Measurements from ENCODE around the gene CDK10.
A peak's percentile ranks its signal among the peaks of the same experiment; 100 is the strongest.
"Not testable (repeated sequence)": the region's sequence is repeated elsewhere in the genome, so short reads cannot be mapped to it uniquely, and the experiment has no call there.

Gene CDK10

DNA sequence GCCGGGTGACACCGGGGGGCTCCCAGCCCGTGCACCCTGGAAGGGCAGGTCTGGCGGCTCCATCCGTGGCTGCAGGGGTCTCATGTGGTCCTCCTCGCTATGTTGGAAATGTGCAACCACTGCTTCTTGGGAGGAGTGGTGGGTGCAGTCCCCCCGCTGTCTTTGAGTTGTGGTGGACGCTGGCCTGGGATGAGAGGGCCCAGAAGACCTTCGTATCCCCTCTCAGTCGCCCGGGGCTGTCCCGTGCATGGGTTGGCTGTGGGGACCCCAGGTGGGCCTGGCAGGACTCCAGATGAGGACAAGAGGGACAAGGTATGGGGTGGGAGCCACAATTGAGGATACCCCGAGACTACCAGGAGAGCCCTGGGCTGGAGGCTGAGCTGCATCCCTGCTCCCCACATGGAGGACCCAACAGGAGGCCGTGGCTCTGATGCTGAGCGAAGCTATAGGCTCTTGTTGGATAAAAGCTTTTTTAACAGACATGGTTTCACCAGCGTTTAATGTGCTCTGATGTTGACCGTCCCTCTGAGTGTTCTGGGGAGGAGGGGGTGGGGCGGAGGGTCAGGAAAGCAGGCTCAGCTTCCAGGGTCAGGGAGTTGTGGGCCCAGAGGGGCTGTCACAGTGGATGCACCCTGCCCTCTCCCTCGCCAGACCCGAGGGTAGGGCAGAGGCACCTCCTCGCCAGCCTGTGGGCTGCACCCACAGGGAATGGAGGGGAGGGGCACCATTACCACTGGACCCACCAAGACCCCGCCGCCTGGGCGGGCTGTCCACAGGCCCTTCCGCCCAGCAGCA is 9.6 kb downstream of the CDK10 start:
- no peak for DNase-seq (ENCODE audit: low read depth in 2 of 2)

GRCh38 chr16:89696670-89697128 is 10.2 kb downstream of the CDK10 start:
- no peak for DNase-seq (ENCODE audit: low read depth in 2 of 2)

DNA sequence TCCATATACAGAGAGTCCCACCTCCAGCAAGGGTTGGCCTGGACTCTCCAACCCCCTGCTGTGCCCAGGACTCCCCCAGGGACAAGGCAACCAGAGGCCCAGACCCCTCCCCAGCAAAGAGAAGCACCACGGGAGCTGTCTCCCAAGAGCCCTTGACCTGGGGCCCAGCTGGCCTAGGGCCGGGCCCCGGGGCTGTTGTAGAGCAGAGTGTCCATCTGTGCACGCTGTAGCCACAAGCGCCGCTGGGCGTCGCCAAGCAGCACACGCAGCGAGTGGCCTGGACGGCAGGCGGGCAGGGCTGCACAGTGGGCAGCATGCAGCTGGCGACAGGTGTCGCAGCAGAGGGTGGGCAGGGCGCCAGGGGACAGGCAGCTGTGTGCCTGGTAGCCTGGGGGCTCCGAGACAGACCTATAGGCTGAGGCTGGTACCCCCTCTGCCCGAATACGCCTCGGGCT is 10.7 kb downstream of the CDK10 start:
- no peak for DNase-seq (ENCODE audit: low read depth in 2 of 2)

- DNase-seq (ENCODE audit: low read depth in 2 of 2) = no peak
These were observed 11.3 kb downstream of the CDK10 start for GRCh38 chr16:89697616-89698331.

DNA sequence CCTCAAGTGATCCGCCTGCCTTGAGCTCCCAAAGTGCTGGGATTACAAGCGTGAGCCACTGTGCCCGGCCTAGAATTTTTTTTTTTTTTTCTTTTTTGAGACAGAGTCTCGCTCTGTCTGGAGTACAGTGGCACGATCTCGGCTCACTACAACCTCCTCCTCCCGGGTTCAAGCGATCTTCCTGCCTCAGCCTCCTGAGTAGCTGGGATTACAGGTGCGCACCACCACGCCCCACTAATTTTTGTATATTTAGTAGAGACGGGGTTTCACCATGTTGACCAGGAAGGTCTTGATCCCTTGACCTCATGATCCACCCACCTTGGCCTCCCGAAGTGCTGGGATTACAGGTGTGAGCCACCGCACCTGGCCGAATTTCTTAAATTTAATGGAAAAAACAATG is 12.2 kb downstream of the CDK10 start:
- not testable (repeated sequence) for DNase-seq (ENCODE audit: low read depth in 2 of 2)

DNA sequence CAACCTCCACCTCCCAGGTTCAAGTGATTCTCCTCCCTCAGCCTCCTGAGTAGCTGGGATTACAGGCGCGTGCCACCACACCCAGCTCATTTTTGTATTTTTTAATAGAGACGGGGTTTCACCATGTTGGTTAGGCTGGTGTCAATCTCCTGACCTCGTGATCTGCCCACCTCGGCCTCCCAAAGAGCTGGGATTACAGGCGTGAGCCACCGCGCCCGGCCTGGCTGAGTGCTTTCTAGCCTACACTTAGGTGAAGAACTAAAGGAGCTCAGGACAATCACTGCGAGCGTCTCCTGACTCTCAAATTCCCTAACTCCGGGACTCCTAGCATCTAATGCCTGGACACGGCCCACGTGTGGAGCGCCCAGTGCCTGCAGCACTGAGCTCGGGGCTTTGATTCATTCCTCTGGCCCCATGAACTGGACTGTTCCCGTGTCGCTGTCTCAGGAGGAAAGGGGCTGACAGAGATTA is 13.2 kb downstream of the CDK10 start:
- not testable (repeated sequence) for DNase-seq (ENCODE audit: low read depth in 2 of 2)

DNA sequence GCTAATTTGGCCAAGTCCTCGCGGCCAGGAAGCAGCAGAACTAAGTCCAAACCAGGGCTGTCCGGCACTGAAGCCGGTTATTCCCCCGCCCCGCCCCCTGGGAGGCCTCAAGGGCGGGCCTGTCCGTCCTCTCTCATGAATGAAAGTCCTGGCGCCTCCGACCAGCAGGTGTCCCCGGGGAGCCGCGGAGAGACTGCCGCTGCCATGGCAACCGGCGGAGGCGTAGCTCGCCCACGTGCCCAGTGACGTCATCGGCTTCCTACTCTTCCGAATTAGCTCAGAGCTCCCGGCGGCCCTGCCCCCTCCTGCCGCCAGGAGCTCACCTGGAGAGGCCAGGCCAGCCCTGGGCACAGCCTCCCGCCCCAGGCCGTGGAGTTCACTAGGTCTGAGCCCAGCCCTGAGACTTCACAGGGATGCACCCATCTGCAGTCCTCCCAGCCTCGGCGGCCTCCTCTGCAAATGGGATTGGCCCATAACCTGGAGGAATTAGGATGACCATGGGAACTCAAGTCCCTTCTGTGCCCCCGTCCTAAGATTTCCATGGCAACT is 13.7 kb downstream of the CDK10 start:
- peak; percentile 96 for DNase-seq (ENCODE audit: low read depth in 2 of 2)

GRCh38 chr16:89700649-89701424 is 14.3 kb downstream of the CDK10 start:
- DNase-seq (ENCODE audit: low read depth in 2 of 2) = no peak

DNA sequence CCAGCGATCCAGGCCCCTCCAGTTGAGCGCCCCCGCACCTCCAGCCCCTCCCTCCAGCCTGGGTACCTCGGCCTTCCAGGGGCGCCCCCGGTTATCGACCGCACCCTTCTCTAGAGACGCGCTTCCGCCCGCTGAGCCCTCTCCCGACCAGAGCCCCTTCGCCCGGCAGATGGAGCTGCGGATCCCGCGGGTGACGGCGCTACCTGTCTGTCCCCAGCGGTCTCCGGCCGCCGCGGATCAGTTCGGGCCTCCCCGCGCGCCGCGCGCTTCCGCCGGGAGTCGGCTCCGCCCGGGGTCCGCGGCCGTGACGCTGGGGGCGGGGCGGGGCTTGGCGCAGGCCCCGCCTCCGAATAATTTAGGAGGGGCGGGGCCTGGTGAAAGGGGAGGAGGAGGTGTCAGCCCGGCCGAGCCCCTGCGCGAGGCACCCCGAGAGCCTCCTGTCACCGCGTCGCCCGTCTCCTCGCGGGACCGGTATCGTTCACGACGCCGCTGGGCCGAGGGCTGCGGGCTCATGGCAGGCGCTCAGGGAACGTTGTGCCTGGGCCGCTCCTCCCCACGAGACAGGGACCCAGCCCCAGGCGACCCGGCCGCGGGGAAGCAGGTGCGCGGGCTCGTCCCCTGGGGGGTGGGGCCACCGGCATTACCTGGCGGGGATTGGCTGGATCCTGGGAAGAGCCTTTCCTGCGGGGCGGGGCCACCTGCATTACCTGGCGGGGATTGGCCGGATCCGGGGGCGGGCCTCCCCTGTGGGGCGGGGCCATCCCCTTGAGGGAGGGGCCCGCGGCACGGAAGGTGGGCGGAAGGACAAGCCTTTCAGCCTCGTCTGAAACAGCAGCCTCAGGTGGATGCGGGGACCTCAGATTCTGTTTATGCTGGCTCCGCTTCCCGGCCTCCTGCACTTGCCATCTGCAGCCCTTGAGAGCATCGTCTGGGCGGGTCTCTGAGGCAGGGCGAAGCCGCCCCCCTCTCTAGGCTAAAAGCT is 15.2 kb downstream of the CDK10 start, which contains the start of gene SPATA2L:
TSS of gene SPATA2L (minus strand) at position 281 of the 982 bp plus-strand sequence. CDS start 473 bp downstream, outside the sequence.
- peak; percentile 93 to 96 for DNase-seq (ENCODE audit: low read depth in 2 of 2)

DNA sequence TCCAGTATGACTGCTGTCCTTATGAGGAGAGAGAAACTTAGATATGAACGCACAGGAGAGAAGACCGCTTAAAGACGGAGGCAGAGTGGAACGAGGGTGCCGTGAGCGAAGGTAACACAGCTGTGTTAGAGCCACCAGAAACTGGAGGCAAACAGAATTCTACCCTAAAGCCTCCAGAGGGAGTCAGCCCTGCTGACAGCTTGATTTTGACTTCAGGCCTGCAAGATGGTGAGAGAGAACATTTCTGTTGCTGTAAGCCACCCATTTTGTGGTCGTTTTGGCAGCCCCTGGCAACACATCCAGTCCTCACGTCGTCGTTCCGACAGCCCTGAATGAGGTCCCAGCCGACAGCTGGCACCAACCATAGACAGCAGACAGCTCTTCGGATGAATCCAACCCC is 17.8 kb downstream of the CDK10 start:
- no peak for DNase-seq (ENCODE audit: low read depth in 2 of 2)

GRCh38 chr16:89705006-89705405 is 18.5 kb downstream of the CDK10 start:
- DNase-seq (ENCODE audit: low read depth in 2 of 2) = no peak

DNA sequence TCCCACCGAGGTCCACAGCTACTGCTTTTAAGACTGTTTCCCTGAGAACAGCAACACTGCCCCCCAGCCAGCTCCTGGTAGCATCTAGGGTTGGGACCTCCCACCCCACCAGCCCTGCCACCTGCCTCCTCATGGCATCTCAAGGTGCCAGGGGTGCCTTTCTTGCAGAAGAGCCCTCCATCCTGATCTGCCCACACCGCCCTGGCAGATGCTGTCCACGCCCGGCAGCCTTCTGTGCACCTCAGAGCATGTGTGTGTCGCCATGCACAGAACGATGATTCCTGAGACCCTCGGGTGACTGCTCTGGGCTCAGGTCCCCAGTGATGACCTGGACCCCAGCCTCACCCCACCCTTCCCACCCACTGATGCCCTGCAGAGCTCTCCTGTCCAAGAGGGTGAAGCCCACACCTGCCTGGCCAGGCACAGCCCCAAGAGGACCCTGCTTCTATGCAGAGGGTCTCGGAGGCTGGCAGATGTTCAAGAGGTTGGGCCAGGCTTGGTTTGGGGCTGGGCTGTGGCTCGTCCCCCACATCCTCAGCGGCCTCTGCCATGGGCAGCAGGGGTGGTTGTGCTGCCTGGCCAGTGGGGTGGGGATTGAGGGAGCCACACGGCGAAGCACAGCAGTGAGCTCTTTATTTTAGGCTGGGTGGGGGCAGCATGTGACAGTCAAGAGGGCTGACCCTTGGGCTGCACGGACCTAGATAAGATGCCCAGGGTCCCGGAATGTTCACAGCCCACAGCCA is 20.2 kb downstream of the CDK10 start:
- no peak for DNase-seq (ENCODE audit: low read depth in 2 of 2)

DNA sequence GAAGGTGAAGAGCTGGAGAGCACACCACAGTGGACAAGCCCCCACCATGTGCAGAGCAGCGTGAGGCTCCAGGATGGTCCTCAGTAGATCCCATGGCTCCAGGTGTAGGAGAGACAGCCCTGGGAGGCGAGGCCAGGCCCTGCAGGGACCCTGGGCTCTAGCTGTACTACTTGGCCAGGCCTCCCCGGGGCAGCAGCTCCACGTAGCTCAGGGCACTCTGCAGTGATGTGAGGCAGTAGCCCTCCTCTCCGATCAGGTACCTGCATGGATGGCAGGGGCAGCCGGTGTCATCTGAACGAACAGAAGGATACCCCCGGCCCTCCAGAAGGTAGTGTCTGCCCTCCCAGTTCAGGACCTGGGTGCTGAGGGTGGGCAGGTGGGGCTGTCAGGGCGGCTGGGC is 21.2 kb downstream of the CDK10 start:
- DNase-seq (ENCODE audit: low read depth in 2 of 2) = no peak

DNA sequence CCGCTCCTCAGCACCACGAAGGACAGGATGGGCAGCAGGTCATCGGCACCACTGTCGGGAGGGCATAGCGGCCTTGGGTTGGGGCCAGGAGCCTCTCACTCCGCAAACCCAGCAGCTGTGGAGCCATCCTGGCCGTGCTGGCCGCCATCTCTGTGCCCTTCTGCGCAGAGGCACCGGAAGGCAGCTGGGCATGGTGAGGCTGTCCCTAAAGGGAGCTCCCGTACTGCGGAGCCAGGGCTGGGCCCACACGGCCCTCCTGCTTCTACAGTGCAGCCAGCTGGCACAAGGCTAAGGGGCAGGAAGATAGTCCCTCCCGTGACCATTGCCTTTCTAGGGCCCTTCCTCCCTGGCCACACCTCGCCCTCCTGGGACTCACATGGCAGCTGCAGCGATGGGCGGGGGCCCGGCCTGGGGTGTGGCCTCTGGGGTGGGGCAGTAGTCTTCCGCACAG is 22.0 kb downstream of the CDK10 start:
- DNase-seq (ENCODE audit: low read depth in 2 of 2) = no peak

DNA sequence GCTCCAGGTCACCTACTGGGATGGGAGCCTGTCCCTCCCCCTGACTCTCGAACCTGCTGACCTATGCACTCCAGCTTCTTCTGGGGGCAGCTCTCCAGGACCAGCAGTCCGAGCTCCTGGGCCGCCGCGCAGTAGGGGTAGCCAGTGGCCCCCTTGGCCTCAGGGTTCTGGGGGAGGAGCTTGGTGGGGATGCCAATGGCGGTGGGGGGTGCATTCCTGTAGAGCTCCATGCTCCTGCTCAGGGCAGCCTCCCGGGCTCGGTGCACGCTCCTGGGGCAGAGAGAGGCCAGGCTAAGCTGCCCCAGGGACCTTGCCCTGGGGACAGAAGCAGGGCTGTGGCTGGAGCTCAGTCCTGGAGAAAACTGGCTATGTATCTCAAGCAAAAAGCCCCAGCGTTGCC is 22.7 kb downstream of the CDK10 start:
- no peak for DNase-seq (ENCODE audit: low read depth in 2 of 2)

DNA sequence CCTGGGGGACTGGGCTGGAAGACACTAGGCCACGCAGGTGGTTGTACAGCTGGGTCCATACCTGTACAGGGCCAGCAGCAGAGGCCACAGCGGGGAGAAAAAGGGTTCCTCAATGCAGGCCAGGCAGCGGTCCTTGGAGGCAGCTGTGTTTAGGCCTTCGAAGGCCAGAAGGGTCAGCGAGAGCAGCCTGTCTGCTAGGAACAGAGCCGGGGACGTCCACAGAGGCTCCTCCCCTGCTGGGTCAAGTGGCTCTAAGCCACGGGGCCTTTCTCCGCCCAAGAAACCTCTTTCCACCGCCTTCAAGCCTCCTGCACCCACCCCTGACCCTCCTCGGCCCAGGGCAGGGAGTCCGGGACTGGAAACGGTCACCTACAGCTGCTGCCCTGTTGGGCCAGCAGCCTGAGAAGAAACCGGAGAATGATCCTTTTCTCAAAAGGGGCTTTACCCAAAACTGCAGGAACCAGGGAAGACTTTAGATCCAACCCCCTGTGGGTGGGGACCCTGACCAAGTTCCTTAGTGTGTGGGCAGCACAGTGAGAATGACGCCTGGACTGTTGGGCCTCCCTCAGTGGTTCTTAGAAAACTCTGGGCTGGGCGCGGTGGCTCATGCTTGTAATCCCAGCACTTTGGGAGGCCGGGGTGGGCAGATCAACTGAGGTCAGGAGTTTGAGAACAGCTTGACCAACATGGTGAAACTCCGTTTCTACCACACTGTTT is 23.4 kb downstream of the CDK10 start:
- DNase-seq (ENCODE audit: low read depth in 2 of 2) = no peak

DNA sequence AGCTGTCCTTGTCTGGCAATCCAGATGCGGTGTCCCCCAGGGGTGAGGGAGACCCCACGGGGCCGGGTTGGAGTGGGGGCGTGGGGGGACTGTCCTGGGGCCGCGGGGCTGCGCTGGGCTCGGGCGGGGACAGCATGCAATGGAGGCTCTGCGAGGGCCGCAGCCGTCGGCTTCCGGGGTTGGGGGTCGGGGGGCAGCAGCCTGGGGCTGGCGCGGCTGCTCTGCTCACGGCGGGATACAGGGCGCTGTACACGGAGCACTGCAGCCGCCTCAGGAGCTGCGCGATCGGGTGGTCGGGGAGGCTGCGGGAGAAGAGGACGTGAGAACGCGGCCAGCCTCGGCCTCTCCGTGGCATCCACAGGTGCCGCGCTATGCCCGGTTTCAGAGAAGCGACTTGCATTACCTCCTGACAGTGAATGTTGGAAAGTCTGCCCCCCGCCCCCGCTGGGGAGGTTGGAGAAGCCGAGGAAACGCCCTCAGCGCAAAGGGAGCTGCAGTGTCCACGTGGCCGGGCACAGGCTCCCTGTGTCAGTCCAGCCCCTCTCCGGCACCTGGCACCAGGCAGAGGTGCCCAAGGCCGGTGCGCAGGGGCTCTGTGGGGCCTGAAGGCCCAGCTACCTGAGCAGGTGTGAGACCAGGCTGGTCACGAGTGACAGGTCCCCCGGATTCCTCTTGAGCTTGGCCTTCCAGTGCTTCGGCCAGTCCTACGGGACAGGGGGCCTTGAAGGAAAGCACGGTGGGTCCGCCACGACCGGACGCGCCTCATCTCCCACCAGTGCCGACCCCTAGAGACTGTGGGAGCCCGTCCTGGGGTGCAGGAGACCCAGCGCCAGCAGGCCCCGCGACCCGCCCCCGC is 24.4 kb downstream of the CDK10 start:
- no peak for DNase-seq (ENCODE audit: low read depth in 2 of 2)
